Vagina (tissue), 2 donors: ENCODE data around the gene MDN1.

Experiments
- POLR2A ChIP-seq, 2 donors: fragments of 450-650 bp; IDR thresholded peaks; one replicate each; pipeline ENCODE4 v1.6.1; 2017; ENCODE audit warnings: antibody characterized with exemption in 2 of 2, mild to moderate bottlenecking in 2 of 2, moderate library complexity in 2 of 2
- POLR2AphosphoS5 ChIP-seq, 2 donors: sonication (generic); formaldehyde crosslinking; IDR thresholded peaks; one replicate each; pipeline ENCODE4 v1.9.0; 2017; ENCODE audit warnings: antibody characterized with exemption in 2 of 2, mild to moderate bottlenecking in 2 of 2, low read depth in 1 of 2; ENCODE audit not compliant: insufficient read depth in 1 of 2
- TF ChIP-seq, protein P1 (sequence below), 3 experiments: fragments of 450-650 bp in 2 of 3; fragments of 200-600 bp in 1 of 3; sonication (generic) in 1 of 3; IDR thresholded peaks; one replicate each; pipeline ENCODE4 v1.5.1; 2017 to 2019; ENCODE audit warnings: antibody characterized with exemption in 3 of 3, mild to moderate bottlenecking in 2 of 3, moderate library complexity in 2 of 3

GRCh38 chr6:89819336-89820130 is at the start of gene MDN1:
- peak in 1 of 2 donors; percentile 46 for TF ChIP-seq POLR2A (IDR thresholded peaks at IDR 0.05)
- TF ChIP-seq, protein P1, sequence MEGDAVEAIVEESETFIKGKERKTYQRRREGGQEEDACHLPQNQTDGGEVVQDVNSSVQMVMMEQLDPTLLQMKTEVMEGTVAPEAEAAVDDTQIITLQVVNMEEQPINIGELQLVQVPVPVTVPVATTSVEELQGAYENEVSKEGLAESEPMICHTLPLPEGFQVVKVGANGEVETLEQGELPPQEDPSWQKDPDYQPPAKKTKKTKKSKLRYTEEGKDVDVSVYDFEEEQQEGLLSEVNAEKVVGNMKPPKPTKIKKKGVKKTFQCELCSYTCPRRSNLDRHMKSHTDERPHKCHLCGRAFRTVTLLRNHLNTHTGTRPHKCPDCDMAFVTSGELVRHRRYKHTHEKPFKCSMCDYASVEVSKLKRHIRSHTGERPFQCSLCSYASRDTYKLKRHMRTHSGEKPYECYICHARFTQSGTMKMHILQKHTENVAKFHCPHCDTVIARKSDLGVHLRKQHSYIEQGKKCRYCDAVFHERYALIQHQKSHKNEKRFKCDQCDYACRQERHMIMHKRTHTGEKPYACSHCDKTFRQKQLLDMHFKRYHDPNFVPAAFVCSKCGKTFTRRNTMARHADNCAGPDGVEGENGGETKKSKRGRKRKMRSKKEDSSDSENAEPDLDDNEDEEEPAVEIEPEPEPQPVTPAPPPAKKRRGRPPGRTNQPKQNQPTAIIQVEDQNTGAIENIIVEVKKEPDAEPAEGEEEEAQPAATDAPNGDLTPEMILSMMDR (IDR thresholded peaks at IDR 0.05): no peak
- peak; percentile 92 to 97 for TF ChIP-seq POLR2AphosphoS5 (IDR thresholded peaks at IDR 0.05; ENCODE audit: insufficient read depth in 1 of 2, low read depth in 1 of 2)
